NCI-H1048 (cell line): ENCODE measurements around the gene PRG2.

Experiments
- DNase-seq: peaks from one replicate; lab custom pipeline; 2025; lab: John Stamatoyannopoulos, UW

PRG2 gene

GRCh38 chr11:57390535-57390934 is at the start of gene PRG2:
Gene PRG2, minus strand, starts transcription at chr11:57390650. Its CDS starts 706 bp downstream, at chr11:57389944.
- no peak for DNase-seq

- DNase-seq: no peak
Measured at GRCh38 chr11:57439786-57440185, 49.3 kb upstream of the PRG2 start.

GRCh38 chr11:57438345-57439285 is 48.2 kb upstream of the PRG2 start:
- DNase-seq: no peak

GRCh38 chr11:57436031-57436430 is 45.6 kb upstream of the PRG2 start:
- DNase-seq: no peak

- DNase-seq: no peak
Measured at GRCh38 chr11:57434640-57435546, 44.4 kb upstream of the PRG2 start.

GRCh38 chr11:57432714-57433163 is 42.3 kb upstream of the PRG2 start:
- no peak for DNase-seq

GRCh38 chr11:57432149-57432561 is 41.7 kb upstream of the PRG2 start:
- no peak for DNase-seq

GRCh38 chr11:57430952-57431351 is 40.5 kb upstream of the PRG2 start:
- DNase-seq: no peak

GRCh38 chr11:57429946-57430345 is 39.5 kb upstream of the PRG2 start:
- DNase-seq: no peak

GRCh38 chr11:57428643-57429042 is 38.2 kb upstream of the PRG2 start:
- no peak for DNase-seq

- no peak for DNase-seq
Measured at GRCh38 chr11:57427727-57428082, 37.3 kb upstream of the PRG2 start.

GRCh38 chr11:57426929-57427726 is 36.7 kb upstream of the PRG2 start, which contains the start of gene SLC43A3:
Gene SLC43A3, minus strand, starts transcription at chr11:57427121. Its CDS starts 949 bp downstream, at chr11:57426172.
- DNase-seq: peak; percentile 32

GRCh38 chr11:57426439-57426928 is 36.0 kb upstream of the PRG2 start:
- no peak for DNase-seq

- no peak for DNase-seq
Measured at GRCh38 chr11:57425565-57426438, 35.4 kb upstream of the PRG2 start.

GRCh38 chr11:57424792-57425564 is 34.5 kb upstream of the PRG2 start:
- DNase-seq: no peak

- no peak for DNase-seq
Measured at GRCh38 chr11:57424137-57424791, 33.8 kb upstream of the PRG2 start.

- DNase-seq: no peak
Measured at GRCh38 chr11:57422669-57423068, 32.2 kb upstream of the PRG2 start.

GRCh38 chr11:57421805-57422204 is 31.4 kb upstream of the PRG2 start:
- no peak for DNase-seq

- no peak for DNase-seq
Measured at GRCh38 chr11:57421066-57421465, 30.6 kb upstream of the PRG2 start.
